Pancreas (tissue), 10 donors: Measurements from ENCODE around the gene NEK3. TPM values are rescaled to one million over a fixed set of nuclear protein-coding genes. Genes with fewer than 3 reads are reported as not detected.

Experiments used
- ATAC-seq, 4 donors: fragments of 200-7000 bp; cut with Tn5 transposase; one replicate each; pipeline versions ENCODE4 v1.8.0 to v1.9.1; 2020; ENCODE audit warnings: mild to moderate bottlenecking in 4 of 4, moderate library complexity in 4 of 4
- DNase-seq, 6 donors: peaks; one replicate each; pipeline ENCODE4 v3.0.0-alpha.2; 2020
- FAIRE-seq: peaks from 2 replicates; lab custom pipeline; 2012; peaks lifted over from hg19 to GRCh38; lab: Jason Lieb, UNC
- H3K27ac ChIP-seq, 4 donors: fragments of 200-600 bp; sonication (generic); 1 replicate in 3 of 4; 2 replicates in 1 of 4; pipeline versions ENCODE4 v1.5.0 to v1.8.0; 2020
- H3K27me3 ChIP-seq, 4 donors: fragments of 200-600 bp; one replicate each; pipeline ENCODE4 v1.8.0; 2021
- H3K36me3 ChIP-seq, 3 donors: fragments of 200-600 bp; sonication (generic) in 1 of 3; one replicate each; pipeline versions ENCODE4 v1.5.0 to v1.8.0; 2020 to 2021
- H3K4me1 ChIP-seq, 3 donors: fragments of 200-600 bp; one replicate each; pipeline ENCODE4 v1.8.0; 2021
- H3K4me3 ChIP-seq, 4 donors: fragments of 200-600 bp; sonication (generic) in 2 of 4; one replicate each; pipeline versions ENCODE4 v1.5.0 to v1.8.0; 2020 to 2021
- H3K9me3 ChIP-seq, 4 donors: fragments of 200-600 bp; one replicate each; pipeline ENCODE4 v1.8.0; 2021
- WGBS, 2 donors: extraction: QIAGEN DNeasy Blood & Tissue Kit; methylation state at CpG; one replicate each; pipeline ENCODE4 v1.1.7; 2013; 5-methylcytosine and 5-hydroxymethylcytosine counted together
- intact Hi-C, 3 donors: fragments of 100-400 bp; cut with DNase I; formaldehyde crosslinking; loops; one replicate each; pipeline versions ENCODE4 v1.11.1 to v1.14.2; 2022
- polyA plus RNA-seq, 2 donors: library from polyadenylated mRNA; stranded (reverse); fragments of 200-250 nt; gene quantifications; one replicate each; pipeline ENCODE4 v1.2.3, GENCODE V29; 2013
- total RNA-seq, 6 donors: library from RNA; stranded (reverse); fragmentation: NEBNext Ultra II Directional in 4 of 6; extraction: Animal tissue kit (Norgen Biotek cat#: 25700) in 4 of 6; gene quantifications; one replicate each; pipeline versions ENCODE4 v1.2.1 to v1.2.4, GENCODE V29; 2021 to 2023
- TF ChIP-seq, protein P1 (sequence below), 4 donors: fragments of 200-600 bp; sonication (generic) in 3 of 4; IDR thresholded peaks; one replicate each; pipeline versions ENCODE4 v1.5.0 to v1.8.0; 2021; ENCODE audit warnings: antibody characterized with exemption in 4 of 4
- donor health status: healthy with polysubstance abuse.
- donor health status: DM: no; HTN: no; CAD: no; lungs with moderate emphysema.
- donor health status: DM: no; HTN: no; CAD: no.
- donor health status: control.
- donor health status: control.
- donor health status: Bipolar disorder and iron deficiency.
- donor health status: DM: yes; HTN: yes; CAD: no.
- donor health status: DM: no; HTN: no; CAD: no.
- donor health status: DM: no; HTN: no; CAD: no.
- donor health status: DM: yes; HTN: yes; CAD: no.

NEK3 gene
- total and polyA plus RNA-seq, 8 donors, result 6.0 to 33.4 (median 7.0) TPM

GRCh38 chr13:52130641-52131040 is 28.8 kb downstream of the NEK3 start:
- intact Hi-C loops, result loop anchor here in 1 of 3 donors (5.0 kb wide), 1 partner anchor 238 kb away; no protein-coding TSS in a partner anchor
- Histone ChIP-seq H3K4me3 (no peak overlapping the region), H3K36me3 (peaks cover 0 to 13% (median 4%) of the 10 kb centered on the region in 3 donors), H3K9me3 (no peaks in the 10 kb centered on the region), H3K27me3 (no peaks in the 10 kb centered on the region), H3K4me1 (peaks cover 0 to 6% (median 4%) of the 10 kb centered on the region in 3 donors), H3K27ac (no peak overlapping the region)
- TF ChIP-seq, protein P1, sequence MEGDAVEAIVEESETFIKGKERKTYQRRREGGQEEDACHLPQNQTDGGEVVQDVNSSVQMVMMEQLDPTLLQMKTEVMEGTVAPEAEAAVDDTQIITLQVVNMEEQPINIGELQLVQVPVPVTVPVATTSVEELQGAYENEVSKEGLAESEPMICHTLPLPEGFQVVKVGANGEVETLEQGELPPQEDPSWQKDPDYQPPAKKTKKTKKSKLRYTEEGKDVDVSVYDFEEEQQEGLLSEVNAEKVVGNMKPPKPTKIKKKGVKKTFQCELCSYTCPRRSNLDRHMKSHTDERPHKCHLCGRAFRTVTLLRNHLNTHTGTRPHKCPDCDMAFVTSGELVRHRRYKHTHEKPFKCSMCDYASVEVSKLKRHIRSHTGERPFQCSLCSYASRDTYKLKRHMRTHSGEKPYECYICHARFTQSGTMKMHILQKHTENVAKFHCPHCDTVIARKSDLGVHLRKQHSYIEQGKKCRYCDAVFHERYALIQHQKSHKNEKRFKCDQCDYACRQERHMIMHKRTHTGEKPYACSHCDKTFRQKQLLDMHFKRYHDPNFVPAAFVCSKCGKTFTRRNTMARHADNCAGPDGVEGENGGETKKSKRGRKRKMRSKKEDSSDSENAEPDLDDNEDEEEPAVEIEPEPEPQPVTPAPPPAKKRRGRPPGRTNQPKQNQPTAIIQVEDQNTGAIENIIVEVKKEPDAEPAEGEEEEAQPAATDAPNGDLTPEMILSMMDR (IDR thresholded peaks at IDR 0.05), result no peak
- ATAC-seq (no peak), FAIRE-seq (no peak), DNase-seq (no peak)

DNA sequence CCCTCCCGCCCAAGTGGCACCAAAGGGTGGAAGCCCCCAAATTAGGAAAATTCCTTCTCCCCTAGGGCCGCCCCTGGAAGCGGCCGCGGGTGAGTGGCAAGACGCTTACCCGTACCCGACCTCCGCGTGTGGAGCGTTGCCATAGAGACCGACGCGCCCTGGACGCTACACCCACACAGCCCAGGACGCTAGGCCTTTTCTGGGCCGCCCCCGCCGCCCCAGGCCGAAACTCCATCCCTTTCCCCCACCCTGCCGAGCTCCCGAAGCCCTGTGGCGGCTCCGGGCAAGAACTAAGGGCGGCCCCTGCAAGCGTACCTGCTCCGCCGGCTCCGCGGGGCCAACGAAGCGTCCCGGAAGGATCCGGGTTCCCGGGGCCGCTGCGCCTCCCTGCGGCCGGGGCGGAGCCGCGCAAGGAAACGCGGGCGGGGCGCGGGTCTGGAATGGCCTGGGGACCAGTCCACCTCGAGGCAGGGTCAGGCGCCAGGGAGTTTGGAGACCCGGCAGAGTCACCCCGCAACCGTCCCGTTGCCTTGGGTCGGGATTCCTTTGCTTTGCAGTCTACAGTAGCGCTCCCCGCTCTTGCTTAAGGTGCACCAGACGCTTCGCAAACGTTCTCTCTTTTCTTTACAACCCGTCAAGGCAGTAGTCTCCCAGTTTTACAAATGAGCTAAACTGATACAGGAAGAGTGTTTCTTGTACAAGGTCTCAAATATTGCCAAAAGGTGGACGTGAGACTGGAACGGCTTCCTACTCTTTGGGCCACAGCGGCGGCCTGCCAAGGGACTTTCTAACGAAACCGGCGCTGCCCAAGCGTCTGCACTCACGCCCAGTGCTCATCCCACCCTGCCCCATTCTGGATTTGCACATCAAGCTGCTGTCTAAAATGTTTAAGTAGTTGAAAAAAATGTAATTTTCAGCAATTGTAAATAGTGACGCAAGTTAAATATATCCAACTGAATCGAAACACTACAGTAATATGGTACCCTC is 30.4 kb downstream of the NEK3 start, which contains the start of gene NEK5:
Gene NEK5, minus strand, starts transcription at position 360 of the 987 bp plus-strand sequence. CDS start 1,591 bp downstream, outside the sequence.
- Histone ChIP-seq H3K4me3 (peak within 1 kb of the TSS; percentile 58 to 89 (median 71)), H3K4me1 (peaks cover 0 to 6% (median 4%) of the 10 kb centered on the region in 3 donors), H3K27me3 (no peaks in the 10 kb centered on the region), H3K9me3 (no peaks in the 10 kb centered on the region), H3K36me3 (peaks cover 0 to 5% (median 4%) of the 10 kb centered on the region in 3 donors), H3K27ac (peak within 1 kb of the TSS in 2 of 4 donors; percentile 1 to 47)
- DNase-seq (peak; percentile 57 to 93 (median 70)), ATAC-seq (peak; percentile 90 to 94 (median 92)), FAIRE-seq (no peak)
- intact Hi-C loops, result loop anchor here in 2 of 3 donors (5.0 to 10.0 kb wide), 2 partner anchors 124 to 232 kb away; no protein-coding TSS in a partner anchor
- WGBS, 2 donors, result 13% methylated on average over 64 to 71 of the region's 71 CpGs
- TF ChIP-seq, protein P1 (IDR thresholded peaks at IDR 0.05), result peak; percentile 47 to 70 (median 58)

DNA sequence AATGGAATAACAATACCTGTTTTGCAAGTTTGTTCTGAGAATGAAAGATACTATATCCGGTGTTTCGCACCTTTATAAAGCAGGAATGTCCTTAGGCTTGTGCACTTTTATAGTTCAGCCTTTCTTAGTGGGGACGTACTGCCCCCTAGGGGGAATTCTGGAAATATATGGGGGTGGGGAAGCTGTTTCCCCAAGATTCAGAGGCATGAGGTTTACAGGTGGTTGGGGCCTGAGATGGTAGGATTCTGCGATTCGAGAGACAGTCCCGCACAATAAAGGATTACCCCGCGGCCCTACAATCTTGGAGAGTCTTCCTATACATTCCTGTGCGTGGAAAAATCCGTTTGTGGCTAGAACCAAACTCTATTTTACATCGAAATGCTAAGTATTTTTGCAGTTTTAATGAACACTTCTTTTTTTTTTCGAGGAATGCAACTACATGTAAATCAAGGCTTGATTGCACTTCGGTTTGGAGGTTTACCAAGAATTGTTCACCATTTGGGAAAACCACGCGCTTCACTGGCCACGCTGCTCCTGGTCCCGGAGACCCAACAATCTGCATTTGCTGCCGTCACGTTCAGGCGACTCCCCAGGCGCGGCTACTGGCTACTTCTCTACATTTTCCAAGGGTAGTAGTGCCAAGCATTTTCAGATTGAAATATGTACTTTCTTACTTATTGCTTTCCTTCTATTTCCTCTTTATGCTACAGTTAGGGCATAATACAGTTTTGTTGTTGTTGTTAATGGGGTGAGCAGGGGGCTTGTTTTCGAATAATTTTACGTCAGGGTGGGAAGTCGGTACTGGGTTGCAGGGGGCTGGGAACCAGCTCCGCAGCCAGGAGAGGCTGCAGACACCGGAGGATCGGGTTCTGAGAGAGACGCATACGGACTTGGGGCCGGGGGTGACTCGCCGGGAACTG is 31.4 kb downstream of the NEK3 start:
- intact Hi-C loops, result loop anchor here in 2 of 3 donors (5.0 to 10.0 kb wide), 2 partner anchors 123 to 231 kb away; no protein-coding TSS in a partner anchor
- FAIRE-seq (peak; percentile 84), DNase-seq (peak in 4 of 6 donors; percentile 60 to 81 (median 62)), ATAC-seq (peak; percentile 85 to 94 (median 90))
- TF ChIP-seq, protein P1 (IDR thresholded peaks at IDR 0.05), result peak; percentile 35 to 75 (median 68)
- 0 to 1% methylated on average over 33 of the region's 33 CpGs for WGBS, 2 donors
- peaks cover 0 to 4% (median 3%) of the 10 kb centered on the region in 3 donors for H3K36me3 ChIP-seq
- peaks cover 0 to 6% (median 4%) of the 10 kb centered on the region in 3 donors for H3K4me1 ChIP-seq
- no peaks in the 10 kb centered on the region for H3K9me3 ChIP-seq
- peak overlapping the region in 2 of 4 donors; percentile 1 to 47 for H3K27ac ChIP-seq
- H3K4me3 ChIP-seq, result peak overlapping the region; percentile 58 to 89 (median 71)
- H3K27me3 ChIP-seq, result no peaks in the 10 kb centered on the region

- no peak for FAIRE-seq
- peak overlapping the region in 1 of 4 donors; percentile 22 for H3K27ac ChIP-seq
- intact Hi-C loops, result loop anchor here in 2 of 3 donors (5.0 to 10.0 kb wide), 2 partner anchors 123 to 230 kb away; no protein-coding TSS in a partner anchor
Observed at GRCh38 chr13:52127378-52127777, 32.0 kb downstream of the NEK3 start.

More at GRCh38 chr13:52127378-52127777, 32.0 kb downstream of the NEK3 start:
- DNase-seq, result no peak
- 7 to 12% methylated on average over 6 of the region's 6 CpGs for WGBS, 2 donors
- Histone ChIP-seq H3K9me3 (no peaks in the 10 kb centered on the region), H3K4me3 (peak overlapping the region in 1 of 4 donors; percentile 89), H3K4me1 (peaks cover 0 to 6% (median 4%) of the 10 kb centered on the region in 3 donors), H3K36me3 (no peaks in the 10 kb centered on the region), H3K27me3 (no peaks in the 10 kb centered on the region)
- TF ChIP-seq, protein P1 (IDR thresholded peaks at IDR 0.05), result no peak
- ATAC-seq, result peak in 2 of 4 donors; percentile 2 to 15
